Upper lobe of right lung (tissue), 1 donor: ENCODE data around the gene PASD1. TPM values are rescaled to one million over a fixed set of nuclear protein-coding genes. Genes with fewer than 3 reads are reported as not detected.

Experiments used
- ATAC-seq: fragments of 200-7000 bp; cut with Tn5 transposase; one replicate; pipeline ENCODE4 v1.9.1; 2020; ENCODE audit warnings: mild to moderate bottlenecking, moderate library complexity
- DNase-seq: peaks from one replicate; pipeline ENCODE4 v3.0.0-alpha.2; 2020
- H3K27ac ChIP-seq: fragments of 200-600 bp; one replicate; pipeline ENCODE4 v1.8.0; 2022
- H3K27me3 ChIP-seq: fragments of 200-600 bp; one replicate; pipeline ENCODE4 v1.8.0; 2022; ENCODE audit warnings: mild to moderate bottlenecking
- H3K36me3 ChIP-seq: fragments of 200-600 bp; one replicate; pipeline ENCODE4 v1.8.0; 2022
- H3K4me1 ChIP-seq: fragments of 200-600 bp; one replicate; pipeline ENCODE4 v1.8.0; 2022
- H3K4me3 ChIP-seq: fragments of 200-600 bp; one replicate; pipeline ENCODE4 v1.8.0; 2022; ENCODE audit warnings: mild to moderate bottlenecking
- H3K9me3 ChIP-seq: fragments of 200-600 bp; one replicate; pipeline ENCODE4 v1.8.0; 2022
- CTCF ChIP-seq: fragments of 200-600 bp; IDR thresholded peaks from one replicate; pipeline ENCODE4 v1.8.0; 2022; ENCODE audit warnings: antibody characterized with exemption
- intact Hi-C: fragments of 100-400 bp; cut with DNase I; formaldehyde crosslinking; loops from one replicate; pipeline ENCODE4 v1.11.0; 2022
- long read RNA-seq: library from polyadenylated mRNA; unstranded; transcript quantifications from one replicate; pipeline ENCODE4 v2.0.0, GENCODE V29; 2021
- total RNA-seq: library from RNA; stranded (reverse); fragmentation: NEBNext Ultra II Directional; extraction: Animal tissue kit (Norgen Biotek cat#: 25700); gene quantifications from one replicate; pipeline ENCODE4 v1.2.1, GENCODE V29; 2021
- donor health status: DM: no; HTN: yes; CAD: no; lungs with severe emphysema.

The PASD1 gene
- total RNA-seq = not detected
- long read RNA-seq = 0 reads

- no peak for TF ChIP-seq CTCF
- intact Hi-C loops = no loop called here
- H3K4me1 ChIP-seq = no peaks in the 10 kb centered on the region
- H3K27ac ChIP-seq = no peak within 1 kb of the TSS
- no peaks in the 10 kb centered on the region for H3K36me3 ChIP-seq
- ATAC-seq (no peak), DNase-seq (no peak)
- no peak within 1 kb of the TSS for H3K4me3 ChIP-seq
- no peaks in the 10 kb centered on the region for H3K27me3 ChIP-seq
- no peaks in the 10 kb centered on the region for H3K9me3 ChIP-seq
These were observed at the start of gene PASD1 for GRCh38 chrX:151563449-151563848. TSS of gene PASD1 (plus strand) at chrX:151563675. CDS start at chrX:151601554, 37,879 bp downstream.

- Histone ChIP-seq H3K27ac (no peak overlapping the region), H3K4me3 (no peak overlapping the region), H3K4me1 (no peaks in the 10 kb centered on the region), H3K9me3 (no peaks in the 10 kb centered on the region), H3K27me3 (no peaks in the 10 kb centered on the region), H3K36me3 (no peaks in the 10 kb centered on the region)
- intact Hi-C loops = no loop called here
- DNase-seq (no peak), ATAC-seq (no peak)
- no peak for TF ChIP-seq CTCF
These were observed 48.2 kb upstream of the PASD1 start for GRCh38 chrX:151515237-151515636.

GRCh38 chrX:151516538-151517187 is 46.8 kb upstream of the PASD1 start:
- intact Hi-C loops = no loop called here
- no peak for TF ChIP-seq CTCF
- H3K9me3 ChIP-seq = no peaks in the 10 kb centered on the region
- H3K36me3 ChIP-seq = no peaks in the 10 kb centered on the region
- no peak overlapping the region for H3K27ac ChIP-seq
- DNase-seq (no peak), ATAC-seq (no peak)
- no peaks in the 10 kb centered on the region for H3K27me3 ChIP-seq
- H3K4me3 ChIP-seq = no peak overlapping the region
- no peaks in the 10 kb centered on the region for H3K4me1 ChIP-seq

GRCh38 chrX:151517421-151517820 is 46.1 kb upstream of the PASD1 start:
- H3K4me1 ChIP-seq = no peaks in the 10 kb centered on the region
- intact Hi-C loops = no loop called here
- no peaks in the 10 kb centered on the region for H3K27me3 ChIP-seq
- TF ChIP-seq CTCF = no peak
- H3K4me3 ChIP-seq = no peak overlapping the region
- ATAC-seq = no peak
- no peak for DNase-seq
- H3K36me3 ChIP-seq = no peaks in the 10 kb centered on the region
- H3K27ac ChIP-seq = no peak overlapping the region
- H3K9me3 ChIP-seq = no peaks in the 10 kb centered on the region

GRCh38 chrX:151523351-151523750 is 40.1 kb upstream of the PASD1 start:
- Histone ChIP-seq H3K36me3 (no peaks in the 10 kb centered on the region), H3K4me3 (no peak overlapping the region), H3K27ac (no peak overlapping the region), H3K27me3 (no peaks in the 10 kb centered on the region), H3K9me3 (no peaks in the 10 kb centered on the region), H3K4me1 (no peaks in the 10 kb centered on the region)
- DNase-seq (no peak), ATAC-seq (no peak)
- TF ChIP-seq CTCF = no peak
- intact Hi-C loops = no loop called here

- H3K9me3 ChIP-seq = no peaks in the 10 kb centered on the region
- H3K4me1 ChIP-seq = no peaks in the 10 kb centered on the region
- no peaks in the 10 kb centered on the region for H3K36me3 ChIP-seq
- DNase-seq (no peak), ATAC-seq (no peak)
- no peak overlapping the region for H3K4me3 ChIP-seq
- no peak for TF ChIP-seq CTCF
- no peaks in the 10 kb centered on the region for H3K27me3 ChIP-seq
- H3K27ac ChIP-seq = no peak overlapping the region
- intact Hi-C loops = no loop called here
These were observed 26.9 kb upstream of the PASD1 start for GRCh38 chrX:151536571-151536970.
